ENCODE measurements around the gene PHRF1. TPM values are rescaled to one million over a fixed set of nuclear protein-coding genes. Genes with fewer than 3 reads are reported as not detected.

The PHRF1 gene
- total RNA-seq, 1 donor = 29.4 TPM

DNA sequence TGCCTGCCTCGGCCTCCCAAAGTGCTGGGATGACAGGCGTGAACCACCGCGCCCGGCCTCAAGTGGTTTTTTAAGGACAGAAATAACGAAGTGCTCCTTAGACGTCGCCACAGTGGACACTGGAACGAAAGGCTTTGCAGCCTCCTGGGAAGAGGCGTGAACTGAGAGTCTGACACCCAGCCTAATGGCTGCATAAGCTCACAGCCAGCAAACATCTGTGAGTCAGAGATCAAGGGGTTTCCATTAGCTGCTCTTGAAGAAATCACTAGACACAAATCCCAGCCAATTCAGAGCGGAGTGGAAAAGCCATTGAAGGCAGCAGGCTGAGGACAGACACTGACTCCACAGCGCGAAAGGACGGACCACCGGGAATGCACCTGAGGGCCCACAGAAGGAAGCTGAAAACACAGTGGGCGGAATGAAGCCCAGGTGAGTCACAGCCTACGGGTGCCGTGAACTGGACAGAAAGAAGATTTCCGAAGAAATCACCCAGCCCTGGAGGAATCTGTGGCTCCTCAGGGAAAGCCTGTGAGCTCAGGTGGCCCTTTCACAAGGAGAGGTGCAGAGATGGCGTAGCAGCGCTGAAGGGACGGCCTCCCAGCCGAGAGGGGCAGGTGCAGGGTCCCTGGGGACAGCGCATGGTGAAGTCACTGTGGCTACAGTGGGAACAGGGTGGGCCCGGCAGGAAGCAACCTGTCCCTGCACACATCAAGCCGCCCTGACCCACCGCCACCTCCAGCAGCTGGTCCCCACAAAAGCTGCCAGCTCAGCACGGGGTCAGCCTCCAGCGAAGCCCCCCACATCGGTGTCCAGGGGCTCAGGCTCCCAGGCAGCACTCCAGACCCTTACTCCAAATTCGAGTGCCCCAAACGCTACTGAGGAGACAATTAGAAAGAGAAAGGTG lies 27.3 kb upstream of the PHRF1 start:
- TF ChIP-seq CTCF (IDR thresholded peaks at IDR 0.05; ENCODE audit: insufficient read depth, low read depth, low read length) = no peak
- no peak overlapping the region for H3K4me3 ChIP-seq (ENCODE audit: low read depth, low read length)
- DNase-seq (ENCODE audit: low read depth) = no peak

DNA sequence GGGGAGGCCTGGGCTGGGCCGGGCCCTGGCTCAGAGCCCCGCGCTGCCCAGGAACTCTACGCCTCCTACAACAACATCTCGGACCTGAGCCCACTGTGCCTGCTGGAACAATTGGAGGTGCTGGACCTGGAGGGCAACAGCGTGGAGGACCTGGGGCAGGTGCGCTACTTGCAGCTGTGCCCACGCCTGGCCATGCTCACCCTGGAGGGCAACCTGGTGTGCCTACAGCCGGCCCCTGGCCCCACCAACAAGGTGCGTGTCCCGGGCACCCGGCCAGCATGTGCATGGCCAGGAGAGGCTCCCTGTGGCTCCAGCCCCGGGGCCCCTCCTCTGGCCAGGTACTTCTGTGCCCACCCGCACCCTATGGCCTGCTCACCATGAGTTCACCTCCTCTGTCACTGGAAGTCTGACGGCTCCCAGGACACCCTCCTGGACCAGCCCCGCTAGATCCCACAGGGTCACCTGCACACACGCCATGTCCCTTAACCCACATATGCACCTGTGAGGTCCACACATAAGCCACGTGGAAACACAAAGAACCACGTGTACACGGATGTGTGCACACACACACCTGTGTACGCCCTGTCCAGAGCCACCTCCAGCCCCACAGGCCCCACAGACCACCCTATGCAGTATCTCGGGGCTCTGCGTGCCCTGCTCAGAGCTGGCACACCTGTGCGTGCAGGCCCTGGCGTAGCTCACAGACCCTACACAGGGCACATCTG lies 26.1 kb upstream of the PHRF1 start:
- no peak overlapping the region for H3K4me3 ChIP-seq (ENCODE audit: low read depth, low read length)
- TF ChIP-seq CTCF (IDR thresholded peaks at IDR 0.05; ENCODE audit: insufficient read depth, low read depth, low read length) = no peak
- DNase-seq (ENCODE audit: low read depth) = no peak

DNA sequence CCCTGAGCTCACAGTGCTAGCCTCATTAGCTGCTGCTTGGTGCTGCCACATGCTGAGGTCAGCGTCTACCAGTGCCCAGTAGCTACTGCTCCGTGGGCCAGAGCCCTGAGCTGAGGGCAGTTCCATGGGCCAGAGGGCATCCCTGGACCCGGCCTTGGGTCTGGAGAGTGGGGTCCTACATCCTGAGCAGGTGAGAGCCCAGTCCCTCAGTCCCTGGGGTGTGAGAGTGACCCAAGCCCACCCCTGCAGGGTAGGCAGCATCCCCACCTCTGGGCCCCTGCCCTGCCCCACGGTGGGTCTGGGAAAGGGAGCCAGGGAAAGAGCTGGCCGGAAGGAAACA lies 25.6 kb upstream of the PHRF1 start:
- DNase-seq (ENCODE audit: low read depth) = no peak
- no peak overlapping the region for H3K4me3 ChIP-seq (ENCODE audit: low read depth, low read length)
- no peak for TF ChIP-seq CTCF (IDR thresholded peaks at IDR 0.05; ENCODE audit: insufficient read depth, low read depth, low read length)

- no peak for DNase-seq (ENCODE audit: low read depth)
- no peak for TF ChIP-seq CTCF (IDR thresholded peaks at IDR 0.05; ENCODE audit: insufficient read depth, low read depth, low read length)
- no peak overlapping the region for H3K4me3 ChIP-seq (ENCODE audit: low read depth, low read length)
Measured at GRCh38 chr11:551131-551530, 25.1 kb upstream of the PHRF1 start.

DNA sequence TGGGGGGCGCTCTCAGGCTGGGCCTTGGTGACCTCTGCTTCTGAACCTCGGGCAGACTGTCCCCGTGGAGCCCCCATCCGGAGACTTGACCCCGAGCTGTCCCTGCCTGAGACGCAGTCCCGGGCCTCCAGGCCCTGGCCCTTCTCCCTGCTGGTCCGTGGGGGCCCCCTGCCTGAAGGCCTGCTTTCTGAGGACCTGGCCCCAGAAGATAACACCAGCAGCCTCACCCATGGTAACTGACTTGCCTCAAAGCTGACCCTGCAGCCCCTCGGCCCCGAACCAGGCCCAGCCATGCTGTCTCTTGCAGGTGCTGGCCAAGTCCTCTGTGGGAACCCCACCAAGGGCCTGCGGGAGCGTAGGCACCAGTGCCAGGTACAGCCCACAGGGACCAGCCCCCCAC lies 24.7 kb upstream of the PHRF1 start:
- no peak for TF ChIP-seq CTCF (IDR thresholded peaks at IDR 0.05; ENCODE audit: insufficient read depth, low read depth, low read length)
- no peak overlapping the region for H3K4me3 ChIP-seq (ENCODE audit: low read depth, low read length)
- DNase-seq (ENCODE audit: low read depth) = no peak

DNA sequence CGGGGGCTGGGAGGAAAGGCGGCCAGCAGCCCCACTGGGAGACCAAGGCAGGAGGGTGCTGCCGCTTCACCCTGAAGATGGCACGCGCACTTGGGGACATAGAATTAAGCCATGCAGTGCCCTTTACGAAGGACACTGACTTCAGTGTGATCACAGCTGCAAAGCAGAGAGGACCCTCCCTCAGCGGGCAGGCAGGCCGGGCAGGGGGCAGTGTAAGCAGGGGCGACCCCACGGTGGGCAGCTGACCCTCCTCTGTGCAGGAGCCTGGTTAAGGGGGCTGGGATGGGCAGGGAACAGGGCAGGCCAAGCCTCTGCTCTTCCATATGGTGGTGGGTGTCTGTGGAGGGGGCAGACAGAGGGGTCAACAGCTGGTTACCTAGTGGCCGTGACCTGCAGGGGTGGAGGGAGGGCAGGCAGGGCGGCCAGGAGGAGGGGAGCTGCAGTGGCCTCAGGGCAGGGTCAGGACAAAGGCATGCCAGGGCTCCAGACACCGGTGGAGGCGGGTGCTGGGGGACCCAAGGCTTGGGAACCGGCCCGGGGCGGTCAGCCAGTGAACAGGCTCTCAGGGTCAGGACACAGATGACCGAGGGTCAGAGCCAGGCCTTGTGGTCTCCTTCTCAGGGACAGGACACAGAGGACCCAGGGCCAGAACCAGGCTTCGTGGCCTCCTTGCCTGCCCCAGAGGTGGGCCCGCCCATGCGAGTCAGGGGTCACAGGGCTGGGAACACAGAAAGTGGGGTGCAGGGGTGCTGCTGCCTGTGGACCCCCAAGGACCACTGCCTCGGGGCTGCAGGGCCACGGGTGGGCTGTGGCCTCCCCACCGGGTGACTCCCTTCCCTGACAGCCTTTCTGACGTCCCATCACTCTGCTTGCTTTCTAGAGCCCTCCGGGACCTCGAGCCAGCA lies 22.9 kb upstream of the PHRF1 start:
- DNase-seq (ENCODE audit: low read depth) = no peak
- TF ChIP-seq CTCF (IDR thresholded peaks at IDR 0.05; ENCODE audit: insufficient read depth, low read depth, low read length) = no peak
- no peak overlapping the region for H3K4me3 ChIP-seq (ENCODE audit: low read depth, low read length)

Data from fibroblast of villous mesenchyme (primary cell).